DOHH2 (cell line): ENCODE results near the gene KCNJ12.
"Not testable (repeated sequence)": the region's sequence is repeated elsewhere in the genome, so short reads cannot be mapped to it uniquely, and the experiment has no call there.

Source experiments
- CTCF ChIP-seq: fragments of 200-600 bp; sonication (generic); IDR thresholded peaks from one replicate; pipeline ENCODE4 v1.5.1; 2014; ENCODE audit warnings: antibody characterized with exemption, mild to moderate bottlenecking, low read depth, low read length; ENCODE audit not compliant: poor library complexity, severe bottlenecking
- EZH2phosphoT487 ChIP-seq: fragments of 200-600 bp; sonication (generic); IDR thresholded peaks from 2 replicates; pipeline ENCODE4 v1.6.1; 2017; ENCODE audit warnings: borderline replicate concordance, mild to moderate bottlenecking, antibody characterized with exemption, low read length, moderate library complexity, mixed read lengths

GRCh38 chr17:21436883-21437836 lies 61.0 kb downstream of the KCNJ12 start:
- not testable (repeated sequence) for TF ChIP-seq CTCF, EZH2phosphoT487
